HG02884 (cell line): ENCODE measurements around the gene ARHGEF39.
A peak's percentile ranks its signal among the peaks of the same experiment; 100 is the strongest.

Experiments
- ATAC-seq: cut with Tn5 transposase; IDR thresholded peaks from one replicate; pipeline ENCODE4 v1.9.1; 2021; ENCODE audit warnings: mild to moderate bottlenecking, moderate library complexity; ENCODE audit not compliant: unreplicated experiment

Gene ARHGEF39, protein sequence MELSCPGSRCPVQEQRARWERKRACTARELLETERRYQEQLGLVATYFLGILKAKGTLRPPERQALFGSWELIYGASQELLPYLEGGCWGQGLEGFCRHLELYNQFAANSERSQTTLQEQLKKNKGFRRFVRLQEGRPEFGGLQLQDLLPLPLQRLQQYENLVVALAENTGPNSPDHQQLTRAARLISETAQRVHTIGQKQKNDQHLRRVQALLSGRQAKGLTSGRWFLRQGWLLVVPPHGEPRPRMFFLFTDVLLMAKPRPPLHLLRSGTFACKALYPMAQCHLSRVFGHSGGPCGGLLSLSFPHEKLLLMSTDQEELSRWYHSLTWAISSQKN

DNA sequence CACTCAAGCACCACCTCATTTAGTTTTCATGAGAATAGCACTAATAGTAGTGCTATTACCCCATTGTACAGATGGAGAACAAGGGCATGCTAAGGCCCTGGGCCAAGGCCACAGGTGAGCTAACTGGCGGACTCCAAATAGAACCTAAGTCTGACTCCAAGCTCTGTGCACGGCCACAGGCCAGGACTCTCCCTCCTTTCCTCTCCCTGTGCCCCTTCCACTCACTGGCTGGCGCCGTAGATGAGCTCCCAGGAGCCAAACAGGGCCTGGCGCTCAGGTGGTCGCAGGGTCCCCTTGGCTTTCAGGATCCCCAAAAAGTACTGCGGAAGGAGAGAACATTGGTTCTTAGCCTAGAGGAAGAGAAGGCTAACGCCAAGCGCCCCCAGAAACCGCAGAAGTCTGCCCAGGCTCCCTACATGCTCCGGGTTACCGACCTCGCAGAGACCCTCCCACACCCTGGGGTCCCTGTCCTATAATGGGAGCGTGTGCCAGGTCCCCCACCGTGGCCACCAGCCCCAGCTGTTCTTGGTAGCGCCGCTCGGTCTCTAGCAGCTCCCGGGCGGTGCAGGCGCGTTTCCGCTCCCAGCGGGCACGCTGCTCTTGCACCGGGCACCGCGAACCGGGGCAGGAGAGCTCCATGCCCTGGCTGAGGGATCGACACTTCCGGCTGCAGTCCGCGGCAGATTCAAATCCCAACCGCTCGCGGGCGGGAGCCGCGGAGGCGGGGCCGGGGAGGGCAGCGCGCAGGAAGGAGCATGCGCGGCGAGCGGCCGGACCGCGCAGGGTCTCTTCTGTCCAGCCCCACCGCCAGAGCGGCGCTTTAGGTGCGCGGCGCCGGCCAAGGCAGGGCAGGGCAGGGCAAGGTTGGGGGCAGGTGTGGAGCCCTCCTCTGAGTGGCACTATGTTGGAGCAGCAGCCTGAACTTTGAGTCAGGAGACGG, at the start of gene ARHGEF39:
ARHGEF39 (minus strand) TSS at position 665 of the 940 bp plus-strand sequence; CDS start at position 639, 26 bp downstream.
- ATAC-seq, result peak; percentile 70

DNA sequence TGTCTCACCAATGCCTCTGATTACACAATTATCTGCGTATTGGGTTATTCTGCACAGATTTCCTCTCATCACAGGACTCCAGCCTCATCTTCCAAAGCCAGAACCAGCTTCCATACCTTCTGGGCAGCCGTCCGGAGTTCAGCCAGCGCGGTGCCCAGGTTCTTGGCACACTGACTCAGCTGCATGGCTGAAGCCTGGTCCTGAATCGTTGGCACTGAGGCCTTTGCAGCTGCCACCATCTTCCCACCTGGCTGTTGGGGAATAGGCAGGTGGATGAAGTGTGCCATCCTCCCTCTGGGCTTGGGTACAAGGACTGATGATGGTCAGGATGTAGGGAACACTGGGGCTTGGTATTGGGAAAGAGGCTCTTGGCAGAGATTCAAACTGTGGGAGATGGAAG, 49.1 kb upstream of the ARHGEF39 start:
- no peak for ATAC-seq

DNA sequence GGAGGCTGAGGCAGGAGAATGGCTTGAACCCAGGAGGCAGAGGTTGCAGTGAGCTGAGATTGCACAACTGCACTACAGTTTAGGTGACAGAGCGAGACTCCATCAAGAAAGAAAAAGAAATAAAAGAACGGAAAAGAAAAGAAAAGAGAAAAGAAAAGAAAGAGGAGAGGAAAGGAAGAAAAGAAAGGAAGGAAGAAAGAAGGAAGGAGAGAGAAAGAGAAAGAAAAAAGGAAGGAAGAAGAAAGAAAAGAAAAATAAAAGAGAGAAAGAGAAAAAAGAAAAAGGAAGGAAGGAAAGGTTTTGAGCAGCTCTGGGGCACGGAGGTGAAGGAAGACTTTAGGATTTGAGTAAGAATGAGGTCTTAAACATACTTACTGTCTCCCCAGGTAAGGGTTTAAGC, 48.6 kb upstream of the ARHGEF39 start:
- ATAC-seq, result no peak

DNA sequence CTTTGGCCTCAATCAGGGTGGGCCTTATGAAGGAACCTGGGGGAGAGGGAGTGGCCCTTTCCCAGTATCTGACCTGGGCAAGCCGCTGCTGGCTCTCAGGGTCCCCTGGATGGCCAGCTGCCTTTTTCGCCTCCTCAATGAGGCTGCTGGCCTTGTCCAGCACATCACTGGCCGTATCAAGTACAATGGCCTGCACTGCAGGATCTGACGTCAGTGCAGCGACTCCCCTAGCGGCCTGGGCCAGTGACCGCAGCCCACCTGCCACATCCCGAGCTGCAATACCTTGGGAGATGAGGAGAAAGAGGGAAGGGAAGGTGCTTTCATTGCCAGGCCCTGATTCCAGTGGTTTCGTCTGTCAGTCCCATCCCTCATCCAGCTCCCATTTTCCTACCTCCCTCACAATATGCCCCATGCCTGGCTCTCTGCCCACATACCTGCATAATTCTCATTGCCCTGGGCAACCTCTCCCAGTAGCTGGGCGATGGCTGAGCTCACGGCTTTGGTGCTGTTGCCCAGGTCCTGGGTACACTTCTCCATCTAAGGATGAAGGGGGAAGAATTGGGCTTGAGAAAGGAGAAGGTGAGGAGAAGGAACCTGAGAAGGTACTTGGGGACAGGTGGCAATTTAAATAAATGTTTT, 47.9 kb upstream of the ARHGEF39 start:
- no peak for ATAC-seq

DNA sequence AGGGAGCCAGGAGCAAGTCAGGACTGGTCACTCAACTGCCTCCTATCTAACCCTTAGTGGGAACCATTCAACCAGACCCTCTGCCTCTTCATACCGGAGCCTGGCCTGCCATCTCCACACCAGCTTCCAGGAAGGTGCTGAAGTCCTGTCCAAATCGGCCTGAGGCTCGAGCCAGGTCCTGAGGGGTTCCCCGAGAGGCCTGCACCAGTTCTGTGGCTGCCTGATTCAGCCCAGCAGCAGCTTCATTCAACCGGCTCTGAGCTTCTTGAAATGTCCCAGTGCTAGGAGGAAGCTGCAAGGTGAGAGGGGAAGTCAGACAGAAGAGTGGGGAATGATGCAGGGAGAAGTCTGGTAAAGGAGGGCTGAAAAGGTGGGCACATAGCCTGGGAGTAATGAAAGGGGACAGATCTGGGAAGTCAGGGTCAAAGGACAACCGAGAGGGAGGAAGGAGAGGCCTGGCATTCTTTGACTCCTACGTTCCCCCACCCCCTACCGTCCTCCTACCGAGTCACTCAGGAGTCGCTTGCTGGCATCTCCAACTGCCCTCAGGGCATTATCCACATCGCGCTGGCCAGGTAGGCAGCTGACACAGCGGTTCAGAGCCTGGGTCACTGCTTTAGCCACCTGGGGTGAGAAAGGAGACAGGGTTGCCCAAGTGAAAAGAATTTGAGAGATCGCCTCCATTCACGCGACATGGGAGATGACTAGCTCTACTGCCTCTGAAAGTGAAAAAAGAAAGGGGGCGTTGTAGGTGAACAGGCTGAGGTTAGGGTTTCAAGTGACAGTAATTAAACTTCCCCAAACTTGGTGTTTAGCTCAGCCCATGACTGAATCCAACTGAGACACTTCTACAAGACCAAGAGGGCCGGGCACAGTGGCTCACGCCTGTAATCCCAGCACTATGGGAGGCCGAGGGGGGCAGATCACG, 46.8 kb upstream of the ARHGEF39 start:
- no peak for ATAC-seq

DNA sequence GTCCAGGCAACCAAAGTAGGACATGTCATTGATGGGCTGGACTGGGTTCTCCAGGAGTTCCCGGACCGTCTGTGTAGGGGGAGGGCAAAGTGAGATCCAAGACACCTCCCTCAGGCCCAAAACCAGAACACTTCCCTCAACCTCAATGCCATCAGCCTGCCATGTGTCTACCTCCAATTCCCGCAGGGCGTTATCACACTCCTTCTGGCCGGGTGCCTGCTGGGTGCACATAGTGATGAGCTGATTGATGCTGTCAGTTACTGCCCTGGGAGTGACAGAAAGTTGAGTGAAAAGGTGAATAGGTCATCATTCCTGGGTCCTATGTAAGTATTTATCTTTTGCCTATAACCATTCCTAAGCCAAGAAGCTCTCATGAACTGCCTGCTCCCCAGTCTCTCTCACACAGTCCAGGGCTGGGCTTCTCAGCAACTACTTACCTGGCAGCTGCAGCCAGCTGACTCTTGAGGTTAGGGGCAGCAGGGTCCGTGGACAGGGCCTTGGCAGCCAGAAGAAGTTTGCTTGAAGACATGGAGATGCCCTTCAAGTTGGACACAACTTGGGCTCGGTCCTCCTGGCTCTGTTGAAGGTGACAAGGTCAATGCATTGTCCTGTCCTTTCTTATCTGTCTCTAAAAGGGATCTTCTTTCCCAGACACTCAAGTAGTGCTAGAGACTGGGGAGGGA, 46.0 kb upstream of the ARHGEF39 start:
- ATAC-seq, result no peak

DNA sequence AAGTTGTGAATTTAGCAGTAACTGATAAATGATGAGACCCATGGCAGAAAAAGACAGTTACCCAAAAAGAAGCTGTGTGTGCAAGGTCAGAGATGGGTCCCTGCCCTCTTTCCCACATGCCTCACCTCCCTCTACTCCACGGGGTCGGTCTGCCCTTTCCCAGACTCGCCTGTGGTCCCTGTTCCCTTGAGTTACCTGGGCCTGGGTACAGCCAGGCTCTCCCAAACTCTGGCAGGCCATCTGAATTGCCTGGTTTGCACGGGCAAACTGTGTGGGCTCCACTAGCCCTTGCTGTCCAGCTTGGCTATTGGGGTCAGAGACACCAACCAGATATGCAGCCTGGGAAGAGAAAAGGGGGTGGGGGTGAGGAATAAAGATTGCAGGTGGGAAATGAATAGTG, 43.2 kb upstream of the ARHGEF39 start:
- ATAC-seq, result no peak

DNA sequence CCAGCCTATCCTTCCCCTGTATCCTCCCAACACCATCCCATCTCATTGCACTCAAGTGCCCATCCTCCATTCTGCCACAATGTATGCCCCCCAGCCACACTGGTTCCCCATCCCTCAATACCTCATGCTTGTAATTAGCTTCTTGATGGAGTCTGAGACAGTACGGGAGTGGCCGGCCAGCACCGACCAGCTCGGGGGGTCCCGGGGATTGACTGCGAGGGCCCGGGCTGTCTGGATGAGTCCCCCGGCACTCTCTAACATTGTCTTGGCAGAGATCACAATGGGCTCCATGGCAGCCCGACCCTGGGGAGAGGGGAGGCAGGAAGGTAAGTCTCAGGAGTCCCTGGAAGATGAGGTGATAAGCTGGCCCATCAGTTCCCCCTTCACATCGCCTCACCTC, 42.0 kb upstream of the ARHGEF39 start:
- ATAC-seq, result no peak

DNA sequence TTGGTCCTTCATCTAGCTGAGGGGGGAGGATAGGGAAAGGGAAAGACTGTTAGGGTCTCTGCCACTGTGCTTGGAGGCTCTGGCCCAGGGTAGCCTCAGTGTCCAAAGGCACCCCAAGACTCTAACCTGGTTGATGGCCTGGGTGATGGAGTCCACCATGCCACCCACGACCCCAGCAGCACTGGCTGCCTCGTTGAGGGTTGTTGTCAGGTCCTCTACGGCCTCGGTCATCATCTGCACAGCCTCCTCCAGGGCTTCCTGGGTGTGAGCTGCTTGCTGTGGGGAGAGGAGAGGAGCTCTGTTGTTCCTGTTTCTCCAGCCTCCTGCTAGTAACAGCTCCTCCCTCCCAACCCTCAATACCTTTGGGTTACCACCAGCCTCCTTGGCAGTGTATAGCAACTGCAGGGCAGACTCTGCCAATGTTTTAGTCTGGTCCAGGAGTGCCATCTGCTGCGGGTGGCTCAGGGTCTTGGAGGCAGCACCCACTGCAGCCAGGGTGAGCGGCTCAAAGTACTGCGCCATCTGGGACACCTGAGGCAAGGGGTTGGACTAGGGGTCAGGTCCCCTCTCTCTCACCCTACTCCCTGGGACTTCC, 40.9 kb upstream of the ARHGEF39 start:
- no peak for ATAC-seq

DNA sequence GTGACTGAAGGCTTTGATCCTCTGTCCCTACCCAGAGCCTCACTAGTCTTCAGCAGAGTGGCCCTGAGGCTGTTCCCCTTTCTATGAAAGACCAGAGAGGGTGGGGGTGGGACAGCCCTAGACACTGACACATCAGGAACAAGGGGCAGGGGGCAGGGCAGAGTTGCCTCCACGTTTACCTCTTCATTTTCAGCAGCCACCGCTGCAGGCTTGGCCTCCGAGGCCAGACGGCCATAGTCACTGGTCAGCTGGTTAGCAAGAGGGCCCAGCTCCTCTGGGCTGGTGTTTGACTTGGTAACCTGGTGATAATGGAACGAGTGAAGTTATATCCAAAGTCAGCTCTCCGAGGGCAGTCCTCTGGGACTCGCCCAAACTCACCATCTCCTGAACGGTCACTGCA, 40.4 kb upstream of the ARHGEF39 start:
- no peak for ATAC-seq

DNA sequence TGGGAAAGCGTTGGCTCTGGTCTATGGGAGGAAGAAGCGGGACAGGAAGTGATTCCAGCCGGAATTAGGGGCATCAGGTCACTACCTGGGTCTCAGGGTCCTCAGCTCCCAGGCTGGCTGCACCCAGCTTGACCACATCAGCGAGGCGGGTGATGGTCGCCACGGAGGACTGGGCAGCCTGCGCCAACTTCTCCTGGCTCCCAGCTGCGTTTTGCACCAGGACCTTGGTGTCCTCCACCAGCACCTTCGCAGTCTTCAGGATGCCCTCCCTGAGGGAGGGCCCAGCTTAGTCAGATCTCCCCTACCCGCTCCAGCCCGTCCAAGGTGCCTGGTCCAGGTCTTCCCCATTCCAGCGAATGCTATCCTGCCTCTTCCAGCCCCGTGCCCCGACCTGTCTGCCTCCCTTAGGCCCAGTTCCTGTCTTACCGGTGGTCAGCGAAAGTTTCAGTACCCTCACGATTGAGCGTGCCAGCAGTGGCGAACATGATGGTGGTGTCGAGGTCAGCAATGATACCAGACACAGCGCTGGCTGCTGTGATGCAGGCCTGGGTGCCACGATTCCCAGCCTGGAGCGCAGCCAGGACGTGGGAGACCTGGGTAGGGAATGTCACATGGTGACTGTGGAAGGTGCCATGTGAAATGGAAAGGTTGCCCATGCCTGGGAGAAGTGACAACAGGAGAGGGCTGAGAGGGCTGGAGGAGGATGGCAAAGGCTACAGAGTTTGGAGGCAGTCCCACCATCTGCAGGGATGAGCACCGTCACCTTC, 39.1 kb upstream of the ARHGEF39 start:
- no peak for ATAC-seq

DNA sequence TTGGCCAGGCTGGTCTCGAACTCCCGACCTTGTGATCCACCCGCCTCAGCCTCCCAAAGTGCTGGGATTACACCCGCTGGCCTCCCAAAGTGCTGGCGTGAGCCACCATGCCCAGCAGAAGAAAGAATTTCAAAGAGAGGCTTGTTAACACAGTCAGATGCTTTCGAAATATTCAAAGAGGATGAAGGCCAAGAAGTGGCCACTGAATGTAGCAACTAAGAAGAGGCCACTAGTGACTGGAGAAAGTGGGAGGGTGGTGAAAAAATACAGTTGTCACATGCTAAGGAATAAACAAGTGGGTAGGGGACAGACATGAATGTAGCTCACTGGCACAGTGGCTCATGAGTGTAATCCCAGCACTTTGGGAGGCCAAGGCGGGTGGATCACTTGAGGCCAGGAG, 37.7 kb upstream of the ARHGEF39 start:
- ATAC-seq, result no peak

DNA sequence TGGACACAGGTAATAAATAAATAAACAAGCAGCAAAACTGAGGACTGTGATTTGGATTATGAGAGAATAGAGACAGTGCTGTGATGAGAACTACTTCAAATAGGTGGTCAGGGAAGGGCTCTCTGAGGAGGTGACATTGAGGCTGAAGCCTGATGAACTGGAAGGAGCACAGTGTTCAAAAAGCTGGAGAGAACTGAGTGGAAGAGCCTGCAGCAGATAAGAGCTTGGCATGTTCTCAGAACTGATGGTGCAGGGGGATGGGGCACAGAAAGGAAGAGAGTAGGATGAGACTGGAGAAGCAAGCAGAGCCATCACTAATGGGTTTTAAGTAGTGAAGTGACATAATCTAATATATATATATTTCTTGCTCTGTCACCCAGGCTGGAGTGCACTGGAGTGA, 35.9 kb upstream of the ARHGEF39 start:
- ATAC-seq, result no peak

DNA sequence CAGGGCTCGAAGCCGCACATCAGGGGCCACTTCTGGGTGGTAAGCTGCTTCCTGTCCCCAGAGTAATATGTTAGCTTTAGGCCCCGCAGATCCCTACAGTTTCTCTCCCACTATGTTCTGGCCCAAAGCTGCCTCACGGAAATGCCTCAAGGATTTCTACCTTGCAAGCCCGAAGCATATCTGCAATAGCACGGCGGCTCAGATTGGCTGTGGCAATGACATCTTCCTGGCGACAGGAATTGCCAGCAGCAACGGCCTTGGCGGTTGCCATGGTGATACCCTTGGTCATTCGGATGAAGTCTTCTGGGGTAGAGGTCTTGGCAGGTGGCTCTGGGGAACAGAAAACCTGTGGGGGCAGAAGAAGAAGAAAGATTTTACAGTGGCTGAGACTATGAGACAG, 35.0 kb upstream of the ARHGEF39 start:
- no peak for ATAC-seq

DNA sequence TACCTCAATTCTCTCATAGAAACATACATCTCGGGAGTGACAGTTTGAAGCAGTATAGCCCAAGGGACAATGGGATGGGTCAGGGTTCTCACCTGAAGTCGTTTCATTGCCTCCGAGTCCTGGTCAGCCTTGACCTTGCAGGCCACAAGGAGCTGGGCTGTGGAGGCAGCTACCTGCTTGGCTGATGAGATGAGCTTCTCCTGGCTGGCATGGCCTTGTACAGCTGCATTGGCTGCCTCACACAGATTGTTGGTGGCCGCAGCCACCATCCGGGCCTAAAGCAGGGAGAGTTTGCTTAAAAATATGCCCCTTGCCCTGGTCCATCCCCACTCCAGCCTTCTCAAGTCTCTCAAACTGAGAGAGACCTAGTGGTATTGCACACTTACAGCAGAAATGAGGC, 33.2 kb upstream of the ARHGEF39 start:
- no peak for ATAC-seq

DNA sequence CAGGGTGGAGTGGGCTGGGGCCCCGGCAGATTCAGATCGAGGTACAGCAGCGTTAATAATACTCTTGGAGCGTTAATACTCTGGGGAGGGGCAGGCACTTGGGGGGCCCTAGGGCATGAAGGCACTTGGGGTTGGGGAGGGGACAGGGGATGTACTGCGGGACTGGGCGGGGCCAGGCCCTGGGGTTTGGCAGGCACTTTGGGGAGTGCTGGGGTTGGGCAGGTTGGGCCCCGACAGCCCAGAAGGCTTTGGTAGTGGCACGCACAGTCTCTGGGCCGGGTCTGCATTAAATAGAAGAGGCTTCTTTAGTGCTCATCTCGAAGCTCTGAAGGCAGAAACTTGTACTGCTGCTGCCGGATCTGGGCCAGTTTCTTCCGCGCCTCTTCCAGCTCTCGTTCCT, 32.5 kb upstream of the ARHGEF39 start:
- no peak for ATAC-seq

DNA sequence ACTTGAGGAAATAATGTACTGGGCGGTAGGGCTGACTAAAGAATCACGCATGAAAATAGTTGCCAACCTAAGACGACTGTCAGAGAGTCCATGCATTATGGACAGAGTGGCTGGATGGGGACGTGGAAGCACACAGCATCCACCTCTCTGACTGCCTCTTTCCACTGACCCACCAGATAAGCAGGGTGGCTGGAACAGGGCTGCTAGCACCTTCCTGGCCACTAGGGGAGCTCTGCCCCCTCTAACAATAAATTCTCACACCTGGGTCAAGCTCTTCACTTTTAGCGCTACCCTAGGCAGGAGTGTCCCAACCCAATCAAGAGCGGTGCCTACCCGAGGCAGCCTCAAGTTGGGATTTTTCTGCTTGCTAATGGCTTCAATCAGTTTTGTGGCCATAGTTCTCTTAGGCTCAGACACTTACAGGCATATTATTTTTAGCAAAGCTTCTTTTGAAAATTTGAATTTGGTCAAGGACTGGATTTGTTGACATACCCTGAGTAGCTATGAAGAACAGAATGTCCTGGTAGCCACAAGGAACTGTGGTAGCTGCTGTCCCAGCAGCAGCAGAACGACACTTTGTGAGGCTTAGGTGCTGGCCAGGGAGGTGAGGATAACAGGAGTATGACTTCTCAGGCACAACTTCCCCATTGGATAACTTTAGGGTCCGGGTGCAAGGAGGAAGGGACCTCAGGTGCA, 31.7 kb upstream of the ARHGEF39 start:
- no peak for ATAC-seq

DNA sequence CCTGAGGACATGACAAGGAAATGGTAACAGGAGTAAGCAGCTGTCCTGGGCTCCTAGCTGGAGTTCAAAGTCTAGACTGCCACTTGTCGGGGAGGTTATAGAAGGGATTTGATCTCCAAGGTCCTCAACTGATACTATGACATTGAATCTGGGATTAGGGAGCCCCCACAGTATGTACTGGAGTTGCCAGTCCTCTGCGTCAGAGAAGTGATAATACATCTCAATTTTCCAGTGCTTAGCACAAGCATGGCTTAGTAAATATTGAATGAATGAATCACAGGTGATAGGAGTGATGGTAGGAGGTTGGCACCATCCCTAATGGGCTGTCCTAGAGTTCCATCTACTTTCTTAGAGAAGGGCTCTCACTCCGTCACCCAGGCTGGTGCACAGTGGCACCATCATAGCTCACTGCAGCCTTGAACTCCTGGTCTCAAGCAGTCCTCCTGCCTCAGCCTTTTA, 31.0 kb upstream of the ARHGEF39 start:
- no peak for ATAC-seq
